ENCODE data around the gene DOCK10. TPM values are rescaled to one million over a fixed set of nuclear protein-coding genes. Genes with fewer than 3 reads are reported as not detected.

Gene DOCK10
- total and polyA plus RNA-seq, 10 of the 15 experiments (the other 5 are each of a cell fraction or from before 2014, with no cell fraction given): 16.9 to 120 (median 85.5) TPM

GRCh38 chr2:225002656-225003045, 39.6 kb downstream of the DOCK10 start (continued):
- TF ChIP-seq RELB (IDR thresholded peaks at IDR 0.05; ENCODE audit: low read depth): no peak
- no peak for TF ChIP-seq TCF7 (IDR thresholded peaks at IDR 0.05; ENCODE audit: borderline replicate concordance)
- TF ChIP-seq POLR2AphosphoS5 (IDR thresholded peaks at IDR 0.05; ENCODE audit: low read length): no peak
- peak; percentile 68 for TF ChIP-seq IKZF1 (conservative IDR thresholded peaks at IDR 0.05)
- no peak for TF ChIP-seq RBBP5 (conservative IDR thresholded peaks at IDR 0.05)
- TF ChIP-seq SPI1 (IDR thresholded peaks at IDR 0.05; ENCODE audit: borderline replicate concordance, insufficient read depth, low read depth, low read length): no peak
- TF ChIP-seq CHD1 (IDR thresholded peaks at IDR 0.05; ENCODE audit: low read depth, low read length): no peak
- TF ChIP-seq SMAD5 (IDR thresholded peaks at IDR 0.05; ENCODE audit: low read depth): no peak
- TF ChIP-seq SRF (IDR thresholded peaks at IDR 0.05; ENCODE audit: low read depth in 2 of 2, low read length in 2 of 2): no peak
- TF ChIP-seq TBL1XR1 (IDR thresholded peaks at IDR 0.05; ENCODE audit: low read depth, low read length): no peak

- 35% methylated on average over 6 of the region's 6 CpGs for WGBS (ENCODE audit: insufficient coverage, insufficient replicate concordance, low lambda C conversion rate, missing lambda C conversion rate)
- RAD21 ChIA-PET (ENCODE audit: unreplicated experiment): interaction anchor here (0.8 to 6.1 kb wide), 26 partner anchors 8 to 659 kb away, joined by 3 to 47 read pairs (median 4); partner anchors contain the start of gene DOCK10
- peak overlapping the region; percentile 46 for H2AFZ ChIP-seq (ENCODE audit: control insufficient read depth, low read depth, low read length)
- peak; percentile 85 for FAIRE-seq
- H3K4me2 ChIP-seq (ENCODE audit: control insufficient read depth, insufficient read depth): peak overlapping the region; percentile 17; the same call in 1 of the 2 replicates
- BruUV-seq (replicated peaks): no TSS peak
- POLR2A ChIA-PET: no interaction called here
- CTCF ChIA-PET: interaction anchor here (0.6 to 10.1 kb wide), 59 partner anchors 8 to 660 kb away, joined by 3 to 118 read pairs (median 5); partner anchors contain the start of gene DOCK10
- H3K36me3 ChIP-seq (ENCODE audit: control insufficient read depth in 2 of 2, insufficient read depth in 2 of 2, low read length in 1 of 2): no peaks in the 10 kb centered on the region; a peak in 3 of 4 replicates
- SMC1A ChIA-PET (ENCODE audit: uncharacterized antibody, unreplicated experiment): interaction anchor here (0.6 to 4.7 kb wide), 55 partner anchors 9 to 659 kb away, joined by 3 to 45 read pairs (median 4); partner anchors contain the start of gene DOCK10
- no peaks in the 10 kb centered on the region for H4K20me1 ChIP-seq (ENCODE audit: control insufficient read depth, insufficient read depth)
- H3K27ac ChIP-seq (ENCODE audit: control insufficient read depth, insufficient read depth): no peak overlapping the region
- peaks cover 42% of the 10 kb centered on the region for H3K79me2 ChIP-seq (ENCODE audit: control insufficient read depth, insufficient read depth, low read length)
- in situ Hi-C loops (cut with MboI) (loop anchor here (5.0 to 25.0 kb wide), 3 partner anchors 70 to 663 kb away; no protein-coding TSS in a partner anchor), intact Hi-C loops (cut with micrococcal nuclease; ENCODE audit: unreplicated experiment) (loop anchor here (1.0 to 10.0 kb wide), 5 partner anchors 71 to 658 kb away; no protein-coding TSS in a partner anchor)
- H3K9me3 ChIP-seq (replicated peaks; ENCODE audit: control insufficient read depth, insufficient read depth, low read length): no peaks in the 10 kb centered on the region
- no peaks in the 10 kb centered on the region for H3K27me3 ChIP-seq (replicated peaks in 1 of 2; ENCODE audit: control insufficient read depth in 2 of 2, insufficient read depth in 2 of 2, low read length in 1 of 2)
- no peak overlapping the region for H3K9ac ChIP-seq (ENCODE audit: control insufficient read depth, insufficient read depth, low read length)
- H3K4me1 ChIP-seq (ENCODE audit: control insufficient read depth, insufficient read depth, low read length): peaks cover 13% of the 10 kb centered on the region; the same call in 1 of the 2 replicates
- peak; percentile 60 for DNase-seq (ENCODE audit: low read depth, low spot score)
- ATAC-seq: peak; percentile 85
- no peak overlapping the region for H3K4me3 ChIP-seq
- peak; percentile 76 to 83 (median 77) for TF ChIP-seq CTCF (IDR thresholded peaks at IDR 0.05 in 2 of 3, conservative IDR thresholded peaks at IDR 0.05 in 1 of 3; ENCODE audit: control insufficient read depth in 2 of 3, extremely low read depth in 1 of 3, insufficient read depth in 1 of 3, low read depth in 3 of 3, low read length in 3 of 3)
- TF ChIP-seq MYC (IDR thresholded peaks at IDR 0.05; ENCODE audit: insufficient read depth, insufficient read length, insufficient replicate concordance, low read length, severe bottlenecking): no peak
- no peak for TF ChIP-seq SPI1 (IDR thresholded peaks at IDR 0.05; ENCODE audit: borderline replicate concordance, insufficient read depth, low read depth, low read length)
- no peak for TF ChIP-seq SMAD5 (IDR thresholded peaks at IDR 0.05; ENCODE audit: low read depth)
- peak; percentile 45; the same call in 1 of the 2 replicates for TF ChIP-seq YY1 (IDR thresholded peaks at IDR 0.05; ENCODE audit: low read depth, low read length)
- 0 out of 2 replicates have a peak, but pooled peaks have one; percentile 28 for TF ChIP-seq IRF4 (IDR thresholded peaks at IDR 0.05; ENCODE audit: low read depth, low read length)
- TF ChIP-seq MTA3 (IDR thresholded peaks at IDR 0.05; ENCODE audit: borderline replicate concordance, low read length): no peak
- peak; percentile 91 for TF ChIP-seq ZNF24 (IDR thresholded peaks at IDR 0.05)
- no peak for TF ChIP-seq POLR2A (IDR thresholded peaks at IDR 0.05; ENCODE audit: low read depth, low read length)
- peak; percentile 49; the same call in 1 of the 2 replicates for TF ChIP-seq FOXM1 (IDR thresholded peaks at IDR 0.05; ENCODE audit: low read depth, low read length)
- TF ChIP-seq RUNX3 (IDR thresholded peaks at IDR 0.05; ENCODE audit: low read length): no peak
- 0 out of 2 replicates have a peak, but pooled peaks have one; percentile 53 for TF ChIP-seq SMARCA5 (IDR thresholded peaks at IDR 0.05)
Measured at GRCh38 chr2:225002039-225002655, 40.1 kb downstream of the DOCK10 start.
